Stimulated activated naive CD8-positive, alpha-beta T cell treated with anti-CD3 and anti-CD28 coated beads, Interleukin-15, Interleukin-2, amounts not matched to agents 100 ng/mL and 50 ng/mL, for 24 hours (primary cell): ENCODE measurements around the gene PRG3.

ENCODE experiments used
- H3K27ac Mint-ChIP-seq: one replicate; pipeline ENCODE4 v1.8.0; 2021; ENCODE audit warnings: mild to moderate bottlenecking, mixed read lengths
- H3K27me3 Mint-ChIP-seq: one replicate; pipeline ENCODE4 v1.8.0; 2021; ENCODE audit warnings: mixed read lengths
- H3K36me3 Mint-ChIP-seq: one replicate; pipeline ENCODE4 v1.8.0; 2021; ENCODE audit warnings: low read depth, mixed read lengths
- H3K4me1 Mint-ChIP-seq: one replicate; pipeline ENCODE4 v1.8.0; 2021; ENCODE audit warnings: low read depth, mixed read lengths
- H3K4me3 Mint-ChIP-seq: one replicate; pipeline ENCODE4 v1.8.0; 2021; ENCODE audit warnings: mild to moderate bottlenecking, mixed read lengths
- H3K9me3 Mint-ChIP-seq: one replicate; pipeline ENCODE4 v1.8.0; 2021; ENCODE audit warnings: mixed read lengths

PRG3 gene, protein sequence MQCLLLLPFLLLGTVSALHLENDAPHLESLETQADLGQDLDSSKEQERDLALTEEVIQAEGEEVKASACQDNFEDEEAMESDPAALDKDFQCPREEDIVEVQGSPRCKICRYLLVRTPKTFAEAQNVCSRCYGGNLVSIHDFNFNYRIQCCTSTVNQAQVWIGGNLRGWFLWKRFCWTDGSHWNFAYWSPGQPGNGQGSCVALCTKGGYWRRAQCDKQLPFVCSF

DNA sequence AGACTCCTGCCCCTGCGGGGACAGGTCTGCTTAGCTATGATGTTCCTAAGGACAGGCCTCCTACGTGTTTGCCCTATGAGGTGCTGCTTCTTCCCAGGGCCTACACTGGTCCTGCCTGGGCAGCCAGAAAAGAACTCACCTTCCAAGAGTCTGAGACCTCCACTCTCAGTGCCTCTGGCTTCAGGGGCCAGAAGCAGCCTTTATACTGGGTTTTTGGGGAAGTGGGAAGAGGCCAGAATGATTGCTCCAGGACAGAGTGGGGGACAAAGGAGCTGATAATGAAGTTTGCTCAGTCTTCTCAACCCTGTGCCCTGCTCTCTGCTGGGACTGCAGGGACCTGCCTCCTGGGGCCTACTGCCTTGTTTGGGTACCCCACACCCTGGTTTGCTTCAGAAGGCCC is at the start of gene PRG3:
Gene PRG3 (minus strand): TSS at position 176 of the 400 bp plus-strand sequence. CDS start 442 bp downstream, outside the sequence.
- peaks cover 16% of the 10 kb centered on the region for H3K27me3 Mint-ChIP-seq
- H3K4me3 Mint-ChIP-seq = no peak within 1 kb of the TSS
- H3K4me1 Mint-ChIP-seq = no peaks in the 10 kb centered on the region
- no peak within 1 kb of the TSS for H3K27ac Mint-ChIP-seq
- no peaks in the 10 kb centered on the region for H3K36me3 Mint-ChIP-seq
- no peaks in the 10 kb centered on the region for H3K9me3 Mint-ChIP-seq

DNA sequence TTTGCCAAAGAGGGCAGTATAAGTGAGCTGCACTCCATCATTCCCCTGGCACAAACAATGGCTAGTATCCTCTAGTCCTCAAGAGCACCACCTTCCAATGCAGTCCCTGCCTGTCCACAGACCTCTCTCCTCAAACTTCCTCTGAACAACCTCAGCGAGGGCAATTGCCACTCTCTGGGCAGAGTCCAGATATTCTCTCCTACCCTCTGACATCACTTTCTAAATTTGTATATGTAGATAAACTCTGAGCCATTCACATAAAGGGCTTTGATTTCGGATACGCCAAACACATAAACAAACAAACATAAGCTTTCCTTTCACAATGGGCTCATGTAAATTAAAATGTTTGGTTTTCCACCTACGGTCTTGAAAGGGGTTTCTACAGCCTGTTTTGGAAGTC is 49.0 kb upstream of the PRG3 start:
- no peak overlapping the region for H3K27ac Mint-ChIP-seq
- H3K27me3 Mint-ChIP-seq = no peaks in the 10 kb centered on the region
- H3K4me1 Mint-ChIP-seq = peaks cover 32% of the 10 kb centered on the region
- no peaks in the 10 kb centered on the region for H3K9me3 Mint-ChIP-seq
- H3K36me3 Mint-ChIP-seq = peaks cover 18% of the 10 kb centered on the region
- no peak overlapping the region for H3K4me3 Mint-ChIP-seq

DNA sequence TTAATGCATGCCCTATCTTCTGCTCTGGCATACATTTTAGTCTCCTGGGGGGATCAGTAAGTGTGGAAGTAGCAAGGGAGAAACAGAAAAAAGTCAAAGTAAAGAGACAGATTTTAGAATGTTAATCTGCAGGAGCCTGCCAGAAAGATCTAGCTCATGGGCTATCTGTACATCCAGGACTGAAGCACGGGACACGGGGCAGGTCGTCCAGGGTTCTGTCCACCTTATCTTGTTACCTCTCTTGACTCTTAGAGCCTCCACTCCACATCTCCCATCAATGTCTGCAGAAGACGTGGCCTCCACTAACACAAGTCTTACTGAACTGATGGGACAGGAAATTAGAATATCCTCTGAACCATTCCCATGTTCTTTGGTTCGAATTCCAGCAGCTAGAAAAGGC is 47.7 kb upstream of the PRG3 start:
- Mint-ChIP-seq H3K4me1 (peaks cover 45% of the 10 kb centered on the region), H3K27me3 (no peaks in the 10 kb centered on the region), H3K27ac (no peak overlapping the region), H3K36me3 (peaks cover 30% of the 10 kb centered on the region), H3K4me3 (no peak overlapping the region), H3K9me3 (no peaks in the 10 kb centered on the region)

DNA sequence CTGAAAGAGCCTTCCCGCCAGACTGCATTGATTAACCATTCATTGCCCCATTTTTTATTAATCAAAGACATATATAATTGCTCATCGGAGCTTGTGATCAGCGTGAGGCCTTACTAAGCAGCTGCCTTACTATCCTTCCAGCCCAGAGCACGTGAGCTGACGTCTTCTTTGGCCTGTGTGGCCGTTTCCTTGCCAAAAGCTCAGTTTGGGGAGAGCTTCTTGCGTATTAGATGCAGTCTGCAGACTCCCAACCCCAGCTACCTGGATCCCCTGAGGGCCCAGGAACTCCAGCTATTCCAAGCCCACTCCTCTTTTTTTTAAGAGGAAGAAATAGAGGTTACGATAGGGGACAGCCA is 46.8 kb upstream of the PRG3 start:
- no peaks in the 10 kb centered on the region for H3K27me3 Mint-ChIP-seq
- H3K4me1 Mint-ChIP-seq = peaks cover 53% of the 10 kb centered on the region
- no peaks in the 10 kb centered on the region for H3K9me3 Mint-ChIP-seq
- H3K36me3 Mint-ChIP-seq = peaks cover 39% of the 10 kb centered on the region
- H3K27ac Mint-ChIP-seq = peak overlapping the region; percentile 96
- H3K4me3 Mint-ChIP-seq = peak overlapping the region; percentile 96

DNA sequence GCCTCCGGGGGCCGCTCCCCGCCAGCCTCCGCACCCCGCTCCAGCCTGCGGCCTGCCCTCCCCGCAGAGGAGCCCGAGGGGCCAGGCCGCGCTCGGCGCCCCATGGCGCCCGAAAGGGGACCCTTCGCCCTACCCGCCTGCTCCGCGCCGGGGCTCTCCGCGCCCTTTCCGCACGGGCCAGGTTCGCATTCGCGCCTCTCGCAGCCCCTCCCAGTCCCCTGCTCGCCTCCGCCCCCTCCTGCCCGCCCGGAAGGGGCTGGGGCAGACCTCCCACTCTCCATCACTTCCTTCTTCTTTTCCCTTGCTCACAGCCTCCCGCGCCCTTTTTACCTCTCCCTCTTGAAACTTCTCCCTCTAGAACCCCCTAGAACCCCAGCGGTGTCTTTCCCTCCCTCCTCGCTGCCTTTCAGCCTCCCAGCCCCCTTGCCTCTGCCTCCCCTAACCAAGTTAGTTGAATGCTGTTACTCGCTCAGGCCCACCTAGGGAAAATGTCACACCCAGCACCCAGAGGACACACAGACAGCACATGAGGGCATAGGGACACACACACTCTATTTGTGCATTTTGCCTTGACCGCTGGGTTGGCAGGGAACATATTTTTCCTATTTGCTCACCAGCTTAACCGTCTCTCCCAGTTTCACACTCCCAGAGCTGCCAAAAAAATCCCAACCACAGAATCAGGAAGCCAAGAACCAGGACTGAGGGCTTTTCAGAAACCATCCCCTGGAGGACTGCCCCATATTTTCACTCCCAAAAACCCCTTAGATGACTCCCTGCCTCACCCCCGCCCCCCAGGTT is 46.2 kb upstream of the PRG3 start, which contains the start of gene SLC43A3:
Gene SLC43A3 (minus strand): TSS at position 193 of the 798 bp plus-strand sequence. CDS start 949 bp downstream, outside the sequence.
- Mint-ChIP-seq H3K27me3 (no peaks in the 10 kb centered on the region), H3K36me3 (peaks cover 45% of the 10 kb centered on the region), H3K27ac (peak within 1 kb of the TSS; percentile 96), H3K4me1 (peaks cover 53% of the 10 kb centered on the region), H3K4me3 (peak within 1 kb of the TSS; percentile 96), H3K9me3 (no peaks in the 10 kb centered on the region)

DNA sequence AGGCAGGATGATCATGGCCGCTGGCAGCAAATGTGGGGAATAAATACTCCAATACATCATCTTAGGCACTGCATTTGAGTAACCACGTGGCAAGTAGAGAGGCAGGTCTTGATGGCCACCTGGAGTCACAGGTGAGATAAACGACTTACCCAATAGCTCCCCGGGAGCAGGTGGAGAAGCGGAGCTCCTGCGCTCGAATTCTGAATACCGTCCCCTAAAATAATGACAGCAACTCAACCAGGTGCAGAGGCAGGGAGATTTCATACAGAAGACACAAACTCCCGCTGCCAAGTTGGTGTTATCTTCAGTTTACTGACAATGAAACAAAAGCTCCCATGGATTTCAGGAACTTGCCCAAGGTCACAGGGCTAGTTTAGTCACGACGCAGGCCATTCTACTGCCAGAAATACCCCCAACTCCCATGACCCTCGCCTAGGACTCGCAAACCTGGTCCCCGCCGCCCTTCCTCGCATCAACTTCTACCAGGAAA is 45.5 kb upstream of the PRG3 start:
- Mint-ChIP-seq H3K36me3 (peaks cover 52% of the 10 kb centered on the region), H3K27ac (peak overlapping the region; percentile 96), H3K27me3 (no peaks in the 10 kb centered on the region), H3K4me1 (peaks cover 55% of the 10 kb centered on the region), H3K4me3 (peak overlapping the region; percentile 96), H3K9me3 (no peaks in the 10 kb centered on the region)

DNA sequence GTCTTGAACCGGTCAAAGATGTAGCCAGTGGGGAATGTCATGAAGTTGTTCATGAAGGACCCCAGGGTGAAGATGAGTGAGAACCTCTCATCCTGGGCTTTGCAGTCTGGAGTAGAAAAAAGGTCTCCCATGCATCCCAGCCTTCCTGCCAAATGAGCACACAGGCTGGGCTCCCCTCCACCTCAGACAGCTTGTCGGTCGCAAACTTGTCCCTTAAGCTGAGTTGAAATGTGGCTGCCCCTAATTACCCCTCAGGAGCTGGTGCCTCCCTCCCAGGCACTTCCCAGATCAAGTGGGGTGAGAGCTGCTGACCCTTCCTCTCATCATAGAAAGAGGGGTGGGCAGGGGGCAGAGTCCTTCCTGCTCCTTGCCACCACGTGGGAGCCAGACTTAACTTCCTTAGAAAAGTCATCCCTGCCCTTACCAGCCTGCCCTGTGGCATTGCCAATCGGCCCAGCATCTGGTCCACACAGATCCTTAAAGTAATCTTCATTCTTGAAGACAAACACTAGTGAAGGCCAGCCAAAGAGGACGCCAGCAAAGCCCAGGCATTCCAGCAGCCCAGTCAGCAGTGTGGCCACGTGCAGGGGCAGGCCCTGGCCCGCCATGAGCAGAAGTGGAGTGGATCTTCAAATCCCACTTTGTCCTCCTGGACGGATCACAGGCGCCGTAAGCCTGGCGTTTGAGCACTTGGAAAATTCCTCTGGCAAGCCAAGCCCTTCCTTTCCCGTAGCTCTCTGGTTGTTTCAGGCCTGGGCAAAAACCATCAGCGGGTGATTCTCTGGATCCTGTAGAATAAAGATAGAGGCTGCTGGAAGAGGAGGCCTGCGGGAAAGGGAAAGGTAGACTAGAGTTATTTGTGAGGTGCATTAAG is 44.9 kb upstream of the PRG3 start:
- H3K9me3 Mint-ChIP-seq = no peaks in the 10 kb centered on the region

DNA sequence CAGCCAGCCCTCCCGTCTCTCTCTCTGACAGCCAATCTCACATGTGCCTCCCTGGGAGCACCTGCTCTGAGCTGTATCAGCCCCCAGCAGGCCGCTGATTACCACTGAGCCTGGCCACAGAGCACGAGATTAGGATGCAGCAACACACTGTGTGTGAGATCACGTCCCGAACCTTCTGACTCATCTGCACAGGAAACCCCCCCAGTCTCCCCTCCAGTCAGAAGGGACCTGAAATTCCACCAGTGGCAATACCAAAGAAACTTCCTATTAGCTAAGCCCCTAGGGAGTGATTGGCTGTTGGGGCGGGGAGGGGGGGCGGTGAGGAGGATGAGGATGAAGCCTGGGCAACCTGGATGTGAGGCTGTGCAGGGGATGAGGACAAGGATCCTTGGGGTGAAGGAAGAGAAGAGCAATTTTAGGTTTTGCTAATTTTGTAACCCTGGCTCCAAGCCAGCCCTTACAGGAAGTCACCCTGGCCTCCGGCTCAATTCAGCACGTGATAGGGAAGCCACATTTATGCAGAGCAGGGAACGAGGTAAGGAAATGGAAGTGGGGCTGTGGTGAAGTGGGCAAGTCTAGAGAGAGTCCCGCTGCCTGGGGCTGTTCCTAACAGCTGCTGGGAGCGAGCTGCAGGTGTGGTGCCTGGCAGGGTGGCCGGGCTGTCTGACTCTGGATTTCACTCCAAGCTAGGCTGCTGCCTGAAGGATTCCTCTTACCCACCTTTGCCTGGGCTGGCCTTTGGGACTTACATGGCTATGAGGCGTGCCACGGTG is 44.0 kb upstream of the PRG3 start:
- H3K4me3 Mint-ChIP-seq = peak overlapping the region; percentile 96
- peaks cover 68% of the 10 kb centered on the region for H3K4me1 Mint-ChIP-seq
- H3K36me3 Mint-ChIP-seq = peaks cover 67% of the 10 kb centered on the region
- no peaks in the 10 kb centered on the region for H3K27me3 Mint-ChIP-seq
- no peaks in the 10 kb centered on the region for H3K9me3 Mint-ChIP-seq
- peak overlapping the region; percentile 96 for H3K27ac Mint-ChIP-seq

More for the DNA sequence above, 44.9 kb upstream of the PRG3 start:
- Mint-ChIP-seq H3K27ac (peak overlapping the region; percentile 96), H3K27me3 (no peaks in the 10 kb centered on the region), H3K36me3 (peaks cover 58% of the 10 kb centered on the region), H3K4me1 (peaks cover 59% of the 10 kb centered on the region), H3K4me3 (peak overlapping the region; percentile 96)

DNA sequence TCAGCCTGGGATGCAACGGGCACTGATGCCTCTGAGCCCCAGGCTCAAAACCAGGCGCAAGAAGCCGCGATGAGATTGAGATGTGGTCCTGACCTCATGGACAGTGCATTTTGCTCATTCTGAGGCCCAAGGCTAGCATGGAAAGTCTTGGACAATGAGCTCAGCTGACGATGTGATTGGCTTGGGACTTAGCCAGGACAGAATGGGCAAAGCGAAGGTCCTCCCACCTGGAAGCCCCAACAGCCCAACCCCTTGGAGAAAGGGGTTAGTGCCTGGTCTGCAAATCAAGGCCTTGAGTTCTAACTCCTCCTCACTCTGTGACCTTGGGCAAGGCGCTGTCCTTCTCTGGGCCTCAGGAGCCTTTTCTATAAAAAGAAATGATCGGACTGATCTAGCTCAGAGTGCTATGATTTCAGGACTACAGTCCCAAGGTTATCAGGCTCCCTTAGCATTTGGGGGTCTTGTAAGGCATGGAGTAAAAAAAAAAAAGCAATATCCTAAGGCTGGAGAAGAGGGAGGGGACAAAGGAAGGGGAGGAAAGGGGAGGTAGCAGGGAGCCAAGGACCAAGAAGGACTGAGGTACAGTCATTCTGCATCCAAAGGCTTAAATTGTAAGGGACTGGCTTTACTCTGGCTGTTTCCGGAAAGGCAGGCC is 43.3 kb upstream of the PRG3 start:
- Mint-ChIP-seq H3K36me3 (peaks cover 71% of the 10 kb centered on the region), H3K4me1 (peaks cover 71% of the 10 kb centered on the region), H3K27ac (peak overlapping the region; percentile 96)

DNA sequence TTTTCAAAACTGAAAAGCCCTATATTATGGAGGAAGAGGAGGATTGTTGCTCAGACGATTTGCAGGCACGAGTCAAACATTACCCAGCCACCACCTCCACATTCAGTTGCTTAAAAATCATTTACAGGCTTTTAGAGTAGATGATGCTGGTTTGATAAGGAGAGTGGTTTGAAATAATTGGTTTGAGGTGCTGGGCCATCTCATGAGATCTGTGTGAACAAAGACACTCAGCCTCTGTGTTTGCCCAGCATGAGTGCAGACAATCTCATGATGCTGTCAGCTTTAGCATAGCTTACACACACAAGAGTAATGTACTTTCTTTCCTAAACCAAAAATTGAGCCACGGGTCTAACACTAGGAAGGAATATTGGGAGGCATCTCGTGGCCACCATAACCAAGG is 41.7 kb upstream of the PRG3 start:
- peak overlapping the region; percentile 96 for H3K4me3 Mint-ChIP-seq
- peaks cover 84% of the 10 kb centered on the region for H3K36me3 Mint-ChIP-seq
- H3K27me3 Mint-ChIP-seq = no peaks in the 10 kb centered on the region
- no peaks in the 10 kb centered on the region for H3K9me3 Mint-ChIP-seq
- peak overlapping the region; percentile 66 for H3K27ac Mint-ChIP-seq
- peaks cover 75% of the 10 kb centered on the region for H3K4me1 Mint-ChIP-seq

More for the DNA sequence above, 43.3 kb upstream of the PRG3 start:
- H3K27me3 Mint-ChIP-seq = no peaks in the 10 kb centered on the region
- peak overlapping the region; percentile 96 for H3K4me3 Mint-ChIP-seq
- H3K9me3 Mint-ChIP-seq = no peaks in the 10 kb centered on the region

DNA sequence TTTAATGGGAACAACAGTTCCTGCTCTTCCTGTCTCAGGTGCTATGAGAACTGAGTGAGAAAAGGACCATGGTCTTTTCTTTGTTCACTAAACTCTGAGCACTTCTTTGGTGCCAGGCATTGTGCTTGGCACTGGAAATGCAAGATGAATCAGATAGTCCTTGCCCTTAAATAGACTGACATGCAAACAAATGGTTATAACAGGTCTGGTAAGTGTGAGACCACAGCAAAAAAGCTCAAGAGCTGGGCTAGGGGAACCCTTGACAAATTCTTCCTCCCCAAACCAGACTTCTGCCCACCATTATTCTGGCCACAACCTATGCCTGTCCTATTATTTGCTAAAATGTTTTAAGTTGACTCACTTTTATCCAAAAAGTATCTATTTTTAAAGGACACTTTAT is 40.9 kb upstream of the PRG3 start:
- peaks cover 76% of the 10 kb centered on the region for H3K4me1 Mint-ChIP-seq
- no peak overlapping the region for H3K27ac Mint-ChIP-seq
- peak overlapping the region; percentile 96 for H3K4me3 Mint-ChIP-seq
- no peaks in the 10 kb centered on the region for H3K9me3 Mint-ChIP-seq
- peaks cover 93% of the 10 kb centered on the region for H3K36me3 Mint-ChIP-seq
- no peaks in the 10 kb centered on the region for H3K27me3 Mint-ChIP-seq

DNA sequence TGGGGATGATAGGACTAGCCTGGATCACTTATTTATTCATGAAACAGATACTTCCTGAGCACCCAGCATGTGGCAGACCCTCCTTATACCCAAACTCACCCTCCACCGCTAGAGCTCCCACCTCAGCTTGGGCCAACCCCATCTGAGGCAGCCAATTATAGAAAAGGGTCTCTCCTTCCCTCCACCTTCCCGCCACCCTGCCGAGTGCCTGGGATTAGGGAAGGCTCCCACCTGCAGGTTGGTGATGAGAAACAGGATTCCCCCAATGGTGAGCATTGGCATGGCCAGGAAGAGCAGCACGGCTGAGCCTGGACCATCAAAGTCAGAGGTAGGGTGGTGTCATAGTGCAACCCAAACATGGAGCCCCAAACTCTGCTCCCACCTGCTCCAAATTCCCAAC is 40.1 kb upstream of the PRG3 start:
- Mint-ChIP-seq H3K4me3 (no peak overlapping the region), H3K36me3 (peaks cover 94% of the 10 kb centered on the region), H3K4me1 (peaks cover 79% of the 10 kb centered on the region), H3K27ac (no peak overlapping the region), H3K9me3 (no peaks in the 10 kb centered on the region), H3K27me3 (no peaks in the 10 kb centered on the region)

DNA sequence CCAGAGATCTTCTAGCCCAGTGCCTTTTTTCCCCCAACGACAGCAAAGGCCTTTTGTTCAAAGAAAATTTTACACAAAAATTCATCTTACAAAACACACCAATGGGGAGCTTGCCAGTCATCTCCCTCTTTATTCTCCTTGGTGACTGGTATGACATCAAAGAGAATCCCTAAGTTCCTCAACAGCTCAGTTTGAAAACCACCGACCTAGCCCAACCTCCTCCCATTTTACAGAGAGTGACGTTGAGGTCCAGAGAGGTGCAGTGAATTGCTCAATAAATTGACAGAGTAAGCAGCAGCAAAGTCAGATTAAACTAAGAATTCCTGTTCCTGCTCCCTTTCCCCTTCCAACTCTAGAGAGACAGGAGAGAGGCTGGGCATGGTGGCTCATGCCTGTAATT is 38.2 kb upstream of the PRG3 start:
- H3K4me3 Mint-ChIP-seq = no peak overlapping the region
- H3K9me3 Mint-ChIP-seq = no peaks in the 10 kb centered on the region
- no peaks in the 10 kb centered on the region for H3K27me3 Mint-ChIP-seq
- peaks cover 81% of the 10 kb centered on the region for H3K4me1 Mint-ChIP-seq
- peaks cover 94% of the 10 kb centered on the region for H3K36me3 Mint-ChIP-seq
- peak overlapping the region; percentile 55 for H3K27ac Mint-ChIP-seq

DNA sequence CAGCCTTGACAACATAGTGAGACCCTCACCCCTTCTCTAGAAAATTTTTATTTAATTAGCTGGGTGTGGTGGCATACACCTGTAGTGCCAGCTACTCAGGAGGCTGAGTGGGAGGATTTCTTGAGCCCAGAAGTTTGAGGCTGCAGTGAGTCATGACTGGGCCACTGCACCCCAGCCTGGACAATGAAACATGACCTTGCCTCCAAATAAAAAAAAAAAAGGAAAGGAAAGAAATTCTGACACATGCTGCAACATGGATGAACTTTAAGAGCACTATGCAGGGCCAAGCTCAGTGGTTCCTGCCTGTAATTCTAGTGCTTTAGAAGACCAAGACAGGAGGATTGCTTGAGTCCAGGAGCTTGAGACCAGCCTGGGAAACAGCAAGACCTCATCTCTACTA is 37.2 kb upstream of the PRG3 start:
- Mint-ChIP-seq H3K4me1 (peaks cover 81% of the 10 kb centered on the region), H3K4me3 (no peak overlapping the region)

More for the DNA sequence above, 37.2 kb upstream of the PRG3 start:
- H3K27ac Mint-ChIP-seq = peak overlapping the region; percentile 36
- H3K27me3 Mint-ChIP-seq = no peaks in the 10 kb centered on the region
- no peaks in the 10 kb centered on the region for H3K9me3 Mint-ChIP-seq
- peaks cover 94% of the 10 kb centered on the region for H3K36me3 Mint-ChIP-seq
